ENCODE results near the gene FBLN1. TPM values are rescaled to one million over a fixed set of nuclear protein-coding genes. Genes with fewer than 3 reads are reported as not detected.

The FBLN1 gene
- total and polyA plus RNA-seq, 2 of the 8 experiments (the other 6 are each of a cell fraction or from before 2014, with no cell fraction given): 159 to 168 TPM

- Histone ChIP-seq H2AK5ac (ENCODE audit: low read depth, low read length) (no peak overlapping the region), H3K4me3 (ENCODE audit: extremely low read depth in 1 of 4, insufficient read depth in 2 of 4, low read depth in 3 of 4, low read length in 4 of 4) (no peak overlapping the region), H3K4ac (replicated peaks; ENCODE audit: insufficient read length, low read depth, low read length) (no peak overlapping the region), H3K18ac (ENCODE audit: extremely low read depth, low read length) (no peak overlapping the region), H3K56ac (replicated peaks; ENCODE audit: insufficient read length, low read depth, low read length) (no peak overlapping the region), H3K4me1 (replicated peaks in 1 of 4; ENCODE audit: control insufficient read depth in 3 of 4, insufficient read depth in 4 of 4, low read length in 3 of 4) (peaks cover 0 to 9% (median 5%) of the 10 kb centered on the region in 4 experiments; a peak in 5 of 7 replicates), H4K8ac (ENCODE audit: extremely low read depth, insufficient read depth, low read length) (no peak overlapping the region), H3K4me2 (ENCODE audit: insufficient read depth in 1 of 2, low read depth in 2 of 2, low read length in 2 of 2) (no peak overlapping the region), H3K27me3 (replicated peaks in 1 of 4; ENCODE audit: control insufficient read depth in 3 of 4, extremely low read depth in 1 of 4, insufficient read depth in 3 of 4, low read length in 3 of 4) (peaks cover 0 to 17% (median 7%) of the 10 kb centered on the region in 4 experiments; a peak in 5 of 7 replicates), H3K36me3 (ENCODE audit: control insufficient read depth in 2 of 4, insufficient read depth in 4 of 4, low read length in 3 of 4) (no peaks in the 10 kb centered on the region), H4K91ac (replicated peaks; ENCODE audit: insufficient read length, low read length) (no peak overlapping the region), H3K14ac (ENCODE audit: insufficient read length) (no peak overlapping the region), H3K23me2 (ENCODE audit: low read depth, low read length) (peaks cover 3% of the 10 kb centered on the region; the same call in 1 of the 2 replicates), H3K9ac (replicated peaks in 1 of 4; ENCODE audit: extremely low read depth in 1 of 4, low read depth in 3 of 4, low read length in 3 of 4) (no peak overlapping the region), H4K20me1 (replicated peaks in 1 of 2; ENCODE audit: control insufficient read depth in 1 of 2, insufficient read depth in 2 of 2, low read length in 2 of 2) (no peaks in the 10 kb centered on the region), H3K23ac (ENCODE audit: insufficient read length) (no peak overlapping the region), H2AFZ (ENCODE audit: low read length) (no peak overlapping the region), H3K79me2 (ENCODE audit: control insufficient read depth in 1 of 2, insufficient read depth in 2 of 2, low read length in 2 of 2) (no peaks in the 10 kb centered on the region), H2BK12ac (ENCODE audit: low read depth, low read length) (no peak overlapping the region), H3K79me1 (ENCODE audit: low read depth, low read length) (no peaks in the 10 kb centered on the region), H2BK5ac (ENCODE audit: low read depth, low read length) (no peak overlapping the region), H3K27ac (ENCODE audit: low read depth, low read length) (no peak overlapping the region), H2BK120ac (replicated peaks; ENCODE audit: low read depth, low read length) (no peak overlapping the region), H2BK20ac (ENCODE audit: low read length) (no peak overlapping the region), H4K5ac (ENCODE audit: insufficient read length, low read depth, low read length) (no peak overlapping the region), H3K9me3 (ENCODE audit: insufficient read depth in 2 of 2, low read depth in 1 of 2, low read length in 1 of 2) (no peaks in the 10 kb centered on the region), H2BK15ac (ENCODE audit: low read length) (no peak overlapping the region)
- DNase-seq (ENCODE audit: low read depth in 1 of 2, low spot score in 2 of 2) (no peak), FAIRE-seq (no peak)
- POLR2A ChIA-PET (ENCODE audit: partially characterized antibody): no interaction called here
- CTCF ChIA-PET (ENCODE audit: partially characterized antibody): interaction anchor here (0.9 to 1.2 kb wide), 3 partner anchors 10 to 183 kb away, joined by 3 to 4 read pairs (median 3); no protein-coding TSS in a partner anchor
- TF ChIP-seq TCF12 (IDR thresholded peaks at IDR 0.05; ENCODE audit: low read depth, low read length) (no peak), CBX8 (IDR thresholded peaks at IDR 0.05; ENCODE audit: borderline replicate concordance, low read depth, low read length) (no peak), KDM5A (IDR thresholded peaks at IDR 0.05; ENCODE audit: low read length) (no peak), NRF1 (IDR thresholded peaks at IDR 0.05; ENCODE audit: low read depth, low read length) (no peak), SIX5 (IDR thresholded peaks at IDR 0.05; ENCODE audit: low read depth, low read length) (no peak), BACH1 (IDR thresholded peaks at IDR 0.05; ENCODE audit: low read length) (no peak)
- 85% methylated on average over 6 of the region's 6 CpGs; no CpG with 5 or more reads in 1 of the 2 experiments for WGBS, 2 experiments (ENCODE audit: extremely low coverage in 1 of 2, insufficient coverage in 1 of 2, insufficient read length in 1 of 2, insufficient replicate concordance in 2 of 2, low coverage in 1 of 2, low lambda C conversion rate in 2 of 2, missing lambda C conversion rate in 1 of 2)
Observed at GRCh38 chr22:45649809-45650208, 147.1 kb downstream of the FBLN1 start.

All from H1 (cell line).